HCT116 (cell line): ENCODE measurements around the gene CEP290. TPM values are rescaled to one million over a fixed set of nuclear protein-coding genes. Genes with fewer than 3 reads are reported as not detected.

ENCODE experiments used
- ATAC-seq: fragments of 200-7000 bp; cut with Tn5 transposase; 2 replicates; pipeline ENCODE4 v1.9.1; 2020; ENCODE audit warnings: mild to moderate bottlenecking, moderate library complexity
- BruUV-seq: library from RNA; stranded (reverse); fragments of 400-500 nt; replicated peaks from 2 replicates; lab custom pipeline; 2021; lab: Mats Ljungman, UMichigan
- CTCF ChIA-PET: fragments of 300-600 bp; sonication (Branson Sonifier 250); formaldehyde crosslinking; loops from one replicate; lab custom pipeline; 2021; ENCODE audit warnings: antibody characterized with exemption; lab: Charles Lee
- POLR2A ChIA-PET: fragments of 300-600, 350-600 bp; sonication (Branson Sonifier 250); formaldehyde crosslinking; loops from one replicate; lab custom pipeline; 2021; ENCODE audit warnings: antibody characterized with exemption; lab: Charles Lee
- RAD21 ChIA-PET, 2 experiments: fragments of 300-600 bp; sonication (Branson Sonifier 250); formaldehyde crosslinking; loops; one replicate each; lab custom pipeline; 2023; ENCODE audit warnings: low total read pairs in 2 of 2; ENCODE audit not compliant: uncharacterized antibody in 2 of 2, unreplicated experiment in 2 of 2, low non-redundant PET in 1 of 2; lab: Charles Lee
- DNase-seq: peaks from one replicate; pipeline ENCODE4 v3.0.0-alpha.2; 2010; ENCODE audit warnings: low read depth, low spot score
- H2AFZ ChIP-seq: fragments of 200-600 bp; shearing (Covaris generic), sonication (generic); 2 replicates; pipeline ENCODE4 v1.6.1; 2017; ENCODE audit warnings: low read depth, mixed run types, mixed read lengths, antibody characterized with exemption, low read length; ENCODE audit not compliant: poor library complexity, severe bottlenecking
- H3K27ac ChIP-seq: 2 replicates; pipeline ENCODE4 v1.5.1; 2012; ENCODE audit warnings: low read depth, low read length
- H3K27me3 ChIP-seq: fragments of 200-600 bp; sonication (generic); 2 replicates; pipeline ENCODE4 v1.6.1; 2016; ENCODE audit warnings: mixed run types, low read length, mixed read lengths; ENCODE audit not compliant: insufficient read depth
- H3K36me3 ChIP-seq, 2 experiments: fragments of 200-500 bp in 1 of 2; fragments of 200-600 bp in 1 of 2; sonication (Bioruptor generic) in 1 of 2; sonication (generic) in 1 of 2; 2 replicates each; pipeline versions ENCODE4 v1.5.1 to v1.6.1; 2014 to 2016; ENCODE audit warnings: low read length in 2 of 2, inconsistent platforms in 1 of 2, mixed read lengths in 1 of 2, mixed run types in 1 of 2; ENCODE audit not compliant: insufficient read depth in 2 of 2, control insufficient read depth in 1 of 2
- H3K4me1 ChIP-seq, 2 experiments: fragments of 200-600 bp in 1 of 2; sonication (generic) in 1 of 2; 2 replicates each; pipeline versions ENCODE4 v1.5.1 to v1.6.1; 2012 to 2017; ENCODE audit warnings: low read length in 2 of 2, inconsistent platforms in 1 of 2, mild to moderate bottlenecking in 1 of 2, mixed read lengths in 1 of 2, mixed run types in 1 of 2, moderate library complexity in 1 of 2; ENCODE audit not compliant: insufficient read depth in 2 of 2, control insufficient read depth in 1 of 2
- H3K4me2 ChIP-seq: fragments of 200-600 bp; sonication (generic); 2 replicates; pipeline ENCODE4 v1.6.1; 2017; ENCODE audit warnings: mixed run types, low read length, mixed read lengths
- H3K4me3 ChIP-seq, 2 experiments: fragments of 200-600 bp in 1 of 2; sonication (generic) in 1 of 2; replicated peaks in 1 of 2; 2 replicates each; pipeline ENCODE4 v1.5.1; 2011 to 2016; ENCODE audit warnings: low read length in 2 of 2, control low read depth in 1 of 2, low read depth in 1 of 2, mild to moderate bottlenecking in 1 of 2, mixed read lengths in 1 of 2, mixed run types in 1 of 2
- H3K79me2 ChIP-seq: fragments of 200-600 bp; sonication (generic); 2 replicates; pipeline ENCODE4 v1.6.1; 2017; ENCODE audit warnings: mild to moderate bottlenecking, mixed run types, low read length, moderate library complexity, mixed read lengths; ENCODE audit not compliant: insufficient read depth
- H3K9ac ChIP-seq: fragments of 200-600 bp; sonication (generic); 2 replicates; pipeline ENCODE4 v1.6.1; 2016; ENCODE audit warnings: low read length, mixed read lengths
- H3K9me2 ChIP-seq: fragments of 200-600 bp; sonication (generic), shearing (Covaris generic); 2 replicates; pipeline ENCODE4 v1.6.1; 2017; ENCODE audit warnings: mixed run types, mild to moderate bottlenecking, moderate library complexity; ENCODE audit not compliant: insufficient read depth
- H3K9me3 ChIP-seq, 2 experiments: fragments of 200-500 bp in 1 of 2; fragments of 200-600 bp in 1 of 2; sonication (Bioruptor generic) in 1 of 2; sonication (generic) in 1 of 2; 2 replicates each; pipeline ENCODE4 v1.6.1; 2014 to 2017; ENCODE audit warnings: low read length in 2 of 2, mixed read lengths in 2 of 2, inconsistent platforms in 1 of 2, low read depth in 1 of 2, mild to moderate bottlenecking in 1 of 2, mixed run types in 1 of 2, moderate library complexity in 1 of 2; ENCODE audit not compliant: control insufficient read depth in 1 of 2, insufficient read depth in 1 of 2
- H4K20me1 ChIP-seq: fragments of 200-600 bp; sonication (generic), shearing (Covaris generic); 2 replicates; pipeline ENCODE4 v1.6.1; 2017; ENCODE audit warnings: mixed run types, mild to moderate bottlenecking, moderate library complexity; ENCODE audit not compliant: insufficient read depth
- CEBPB ChIP-seq: IDR thresholded peaks from 2 replicates; pipeline ENCODE4 v1.6.1; 2012; ENCODE audit warnings: low read depth
- EGR1 ChIP-seq: IDR thresholded peaks from 2 replicates; pipeline ENCODE4 v1.6.1; 2012; ENCODE audit warnings: low read depth
- ELF1 ChIP-seq: IDR thresholded peaks from 2 replicates; pipeline ENCODE4 v1.6.1; 2012; ENCODE audit warnings: low read depth, borderline replicate concordance
- EZH2 ChIP-seq: fragments of 200-600 bp; sonication (generic); IDR thresholded peaks from 2 replicates; pipeline ENCODE4 v1.6.1; 2017; ENCODE audit warnings: antibody characterized with exemption, mixed run types
- EZH2phosphoT487 ChIP-seq: fragments of 200-600 bp; IDR thresholded peaks from 2 replicates; pipeline ENCODE4 v1.6.1; 2018; ENCODE audit warnings: antibody characterized with exemption, borderline replicate concordance
- POLR2A ChIP-seq: IDR thresholded peaks from 2 replicates; pipeline ENCODE4 v1.7.0; 2011; ENCODE audit warnings: borderline replicate concordance; ENCODE audit not compliant: insufficient read depth, insufficient read length; ENCODE audit errors: extremely low read depth
- POLR2AphosphoS5 ChIP-seq: IDR thresholded peaks from 2 replicates; pipeline ENCODE4 v1.6.1; 2011; ENCODE audit warnings: mild to moderate bottlenecking, low read depth, low read length, moderate library complexity
- SIN3A ChIP-seq: IDR thresholded peaks from 2 replicates; pipeline ENCODE4 v1.6.1; 2012; ENCODE audit warnings: low read depth
- SRF ChIP-seq: IDR thresholded peaks from 2 replicates; pipeline ENCODE4 v1.6.1; 2012; ENCODE audit warnings: low read depth
- TCF7L2 ChIP-seq: IDR thresholded peaks from 2 replicates; pipeline ENCODE4 v1.7.0; 2011; ENCODE audit warnings: borderline replicate concordance, inconsistent platforms; ENCODE audit not compliant: insufficient read depth, insufficient read length; ENCODE audit errors: extremely low read depth
- ZNF274 ChIP-seq: fragments of 200-500 bp; sonication (Bioruptor generic); IDR thresholded peaks from 2 replicates; pipeline ENCODE4 v1.6.1; 2014; ENCODE audit warnings: mild to moderate bottlenecking, low read depth, low read length, inconsistent platforms
- intact Hi-C: fragments of 100-400 bp; cut with micrococcal nuclease; formaldehyde crosslinking; loops from 2 replicates; pipeline ENCODE4 v1.10.0; 2022
- total RNA-seq: library from RNA; stranded (reverse); gene quantifications from one replicate; pipeline ENCODE4 v1.2.1, GENCODE V29; 2021; ENCODE audit not compliant: unreplicated experiment
- TF ChIP-seq, protein P1 (sequence below): IDR thresholded peaks from 2 replicates; pipeline ENCODE4 v1.6.1; 2012
- TF ChIP-seq, protein P2 (sequence below), 3 experiments: fragments of 200-600 bp in 1 of 3; sonication (generic) in 1 of 3; IDR thresholded peaks in 2 of 3; conservative IDR thresholded peaks in 1 of 3; 2 replicates each; pipeline ENCODE4 v1.5.1; 2012 to 2017; ENCODE audit warnings: low read depth in 2 of 3, low read length in 2 of 3, antibody characterized with exemption in 1 of 3, borderline replicate concordance in 1 of 3, control low read depth in 1 of 3, mild to moderate bottlenecking in 1 of 3, mixed read lengths in 1 of 3, mixed run types in 1 of 3, moderate library complexity in 1 of 3; ENCODE audit not compliant: insufficient read depth in 1 of 3

CEP290 gene
- total RNA-seq, 1 experiment from 2014 or later: 13.6 TPM

DNA sequence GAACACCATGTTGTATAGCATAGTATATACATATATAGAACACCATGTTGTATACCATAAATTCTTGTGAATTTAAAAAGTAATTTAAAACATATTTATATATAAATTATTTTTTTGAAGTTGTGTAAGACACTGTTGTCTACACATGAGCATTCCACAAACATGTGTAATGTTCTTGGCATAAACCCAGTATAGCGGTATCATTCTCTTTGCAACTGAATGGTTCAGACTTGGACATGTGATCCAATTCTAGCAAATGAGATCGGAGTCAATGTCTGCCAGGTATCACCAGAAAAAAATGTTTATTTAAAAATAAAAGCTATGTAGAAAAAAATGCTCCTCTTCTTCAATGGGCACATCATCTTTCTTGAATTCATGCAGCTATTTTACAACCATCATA, 33.9 kb downstream of the CEP290 start:
- TF ChIP-seq ELF1 (no peak), EGR1 (no peak), TCF7L2 (no peak), SIN3A (no peak)
- TF ChIP-seq, protein P1, sequence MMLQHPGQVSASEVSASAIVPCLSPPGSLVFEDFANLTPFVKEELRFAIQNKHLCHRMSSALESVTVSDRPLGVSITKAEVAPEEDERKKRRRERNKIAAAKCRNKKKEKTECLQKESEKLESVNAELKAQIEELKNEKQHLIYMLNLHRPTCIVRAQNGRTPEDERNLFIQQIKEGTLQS: no peak
- Histone ChIP-seq H3K4me2 (no peak overlapping the region), H2AFZ (no peak overlapping the region), H3K27ac (no peak overlapping the region), H3K4me1 (no peaks in the 10 kb centered on the region), H4K20me1 (no peaks in the 10 kb centered on the region), H3K79me2 (no peaks in the 10 kb centered on the region), H3K9me2 (no peaks in the 10 kb centered on the region), H3K9me3 (no peaks in the 10 kb centered on the region), H3K9ac (no peak overlapping the region), H3K27me3 (no peaks in the 10 kb centered on the region), H3K36me3 (peaks cover 0 to 3% of the 10 kb centered on the region in 2 experiments; a peak in 2 of 4 replicates), H3K4me3 (no peak overlapping the region)
- ChIA-PET RAD21 (no interaction called here), CTCF (no interaction called here), POLR2A (no interaction called here)
- no peak for ATAC-seq
- intact Hi-C loops: no loop called here
- no TSS peak for BruUV-seq
- no peak for DNase-seq

DNA sequence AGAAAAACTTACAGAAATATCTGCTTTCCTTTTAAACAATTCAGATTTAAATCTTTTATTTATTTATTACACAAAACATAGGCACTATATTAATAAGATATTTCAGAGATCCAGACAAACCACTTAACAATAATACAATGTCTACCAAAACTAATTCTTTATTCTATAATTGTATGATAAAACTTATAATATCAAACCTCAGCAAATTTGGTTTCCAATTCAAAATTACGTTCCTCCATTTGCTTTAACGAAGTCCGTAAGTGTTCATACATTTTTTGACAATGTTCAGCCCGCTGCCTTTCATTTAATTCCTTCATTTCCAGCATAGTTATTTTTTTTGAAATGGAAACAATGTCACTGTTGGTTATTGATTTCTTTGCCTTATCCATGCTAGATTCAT, 48.3 kb downstream of the CEP290 start:
- BruUV-seq: no TSS peak

More for the DNA sequence above, 48.3 kb downstream of the CEP290 start:
- intact Hi-C loops: no loop called here
- H3K36me3 ChIP-seq: peaks cover 0 to 4% of the 10 kb centered on the region in 2 experiments; a peak in 1 of 4 replicates
- H4K20me1 ChIP-seq: no peaks in the 10 kb centered on the region
- TF ChIP-seq ZNF274 (no peak), TCF7L2 (no peak), POLR2A (no peak), EGR1 (no peak), POLR2AphosphoS5 (no peak), ELF1 (no peak), EZH2 (no peak), SRF (no peak), EZH2phosphoT487 (no peak), CEBPB (no peak)
- TF ChIP-seq, protein P1: no peak
- TF ChIP-seq, protein P2, sequence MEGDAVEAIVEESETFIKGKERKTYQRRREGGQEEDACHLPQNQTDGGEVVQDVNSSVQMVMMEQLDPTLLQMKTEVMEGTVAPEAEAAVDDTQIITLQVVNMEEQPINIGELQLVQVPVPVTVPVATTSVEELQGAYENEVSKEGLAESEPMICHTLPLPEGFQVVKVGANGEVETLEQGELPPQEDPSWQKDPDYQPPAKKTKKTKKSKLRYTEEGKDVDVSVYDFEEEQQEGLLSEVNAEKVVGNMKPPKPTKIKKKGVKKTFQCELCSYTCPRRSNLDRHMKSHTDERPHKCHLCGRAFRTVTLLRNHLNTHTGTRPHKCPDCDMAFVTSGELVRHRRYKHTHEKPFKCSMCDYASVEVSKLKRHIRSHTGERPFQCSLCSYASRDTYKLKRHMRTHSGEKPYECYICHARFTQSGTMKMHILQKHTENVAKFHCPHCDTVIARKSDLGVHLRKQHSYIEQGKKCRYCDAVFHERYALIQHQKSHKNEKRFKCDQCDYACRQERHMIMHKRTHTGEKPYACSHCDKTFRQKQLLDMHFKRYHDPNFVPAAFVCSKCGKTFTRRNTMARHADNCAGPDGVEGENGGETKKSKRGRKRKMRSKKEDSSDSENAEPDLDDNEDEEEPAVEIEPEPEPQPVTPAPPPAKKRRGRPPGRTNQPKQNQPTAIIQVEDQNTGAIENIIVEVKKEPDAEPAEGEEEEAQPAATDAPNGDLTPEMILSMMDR (IDR thresholded peaks at IDR 0.05 in 2 of 3, conservative IDR thresholded peaks at IDR 0.05 in 1 of 3; ENCODE audit: borderline replicate concordance in 1 of 3, insufficient read depth in 1 of 3, low read depth in 2 of 3, low read length in 2 of 3): no peak
- H3K4me3 ChIP-seq: no peak overlapping the region
- ChIA-PET RAD21 (no interaction called here), POLR2A (no interaction called here), CTCF (no interaction called here)
- no peak overlapping the region for H3K27ac ChIP-seq
- H3K27me3 ChIP-seq: no peaks in the 10 kb centered on the region
- H2AFZ ChIP-seq: no peak overlapping the region
- ATAC-seq (no peak), DNase-seq (no peak)
- no peaks in the 10 kb centered on the region for H3K79me2 ChIP-seq
- H3K9ac ChIP-seq: no peak overlapping the region
- no peaks in the 10 kb centered on the region for H3K9me2 ChIP-seq
- no peaks in the 10 kb centered on the region for H3K4me1 ChIP-seq
- no peak overlapping the region for H3K4me2 ChIP-seq
- no peaks in the 10 kb centered on the region for H3K9me3 ChIP-seq
